IMR-90 (cell line): ENCODE data around the gene MICAL3. TPM values are rescaled to one million over a fixed set of nuclear protein-coding genes. Genes with fewer than 3 reads are reported as not detected.

Source experiments
- ATAC-seq: fragments of 200-7000 bp; cut with Tn5 transposase; 2 replicates; pipeline ENCODE4 v1.9.1; 2020; ENCODE audit warnings: low read depth, mild to moderate bottlenecking, moderate library complexity
- BruUV-seq: library from RNA; stranded (reverse); fragments of 400-500 nt; replicated peaks from 2 replicates; lab custom pipeline; 2021; lab: Mats Ljungman, UMichigan
- CTCF ChIA-PET: fragments of 300-600 bp; formaldehyde crosslinking; extraction: SDS; loops from one replicate; lab custom pipeline; 2021; ENCODE audit warnings: antibody characterized with exemption; lab: Yijun Ruan, JAX
- POLR2A ChIA-PET: fragments of 300-600 bp; sonication (Branson Sonifier 250); formaldehyde crosslinking; loops from one replicate; lab custom pipeline; 2022; ENCODE audit warnings: antibody characterized with exemption; ENCODE audit not compliant: unreplicated experiment; lab: Charles Lee
- DNase-seq: peaks from one replicate; pipeline ENCODE4 v3.0.0; 2013
- H2AFZ ChIP-seq: replicated peaks from 2 replicates; pipeline ENCODE3; 2013; ENCODE audit warnings: low read length, mild to moderate bottlenecking; ENCODE audit not compliant: poor library complexity
- H2AK5ac ChIP-seq: 2 replicates; pipeline ENCODE4 v1.6.1; 2013; ENCODE audit warnings: low read depth, low read length, inconsistent platforms
- H2AK9ac ChIP-seq: replicated peaks from 2 replicates; pipeline ENCODE3; 2013; ENCODE audit warnings: mild to moderate bottlenecking, low read depth, low read length, moderate library complexity; ENCODE audit not compliant: poor library complexity
- H2BK120ac ChIP-seq: 2 replicates; pipeline ENCODE4 v1.6.1; 2013; ENCODE audit warnings: low read depth, low read length, inconsistent platforms
- H2BK15ac ChIP-seq: 3 replicates; pipeline ENCODE4 v1.6.1; 2013; ENCODE audit warnings: low read depth, low read length, inconsistent platforms
- H2BK20ac ChIP-seq: 2 replicates; pipeline ENCODE4 v1.6.1; 2013; ENCODE audit warnings: low read depth, mild to moderate bottlenecking, inconsistent platforms, low read length, moderate library complexity
- H2BK5ac ChIP-seq: 2 replicates; pipeline ENCODE4 v1.6.1; 2013; ENCODE audit warnings: mild to moderate bottlenecking, low read depth, low read length, inconsistent platforms; ENCODE audit not compliant: poor library complexity, severe bottlenecking
- H3K14ac ChIP-seq: replicated peaks from 2 replicates; pipeline ENCODE4 v1.6.1; 2013; ENCODE audit warnings: low read depth, low read length, inconsistent platforms
- H3K18ac ChIP-seq: 2 replicates; pipeline ENCODE4 v1.6.1; 2013; ENCODE audit warnings: low read depth, low read length, control low read depth
- H3K23ac ChIP-seq: 2 replicates; pipeline ENCODE4 v1.6.1; 2013; ENCODE audit warnings: low read depth, low read length, inconsistent platforms
- H3K27ac ChIP-seq: 2 replicates; pipeline ENCODE4 v1.5.1; 2013; ENCODE audit warnings: mild to moderate bottlenecking, control low read depth, low read length; ENCODE audit not compliant: insufficient read depth
- H3K27me3 ChIP-seq: 2 replicates; pipeline ENCODE4 v1.6.1; 2013; ENCODE audit warnings: low read length; ENCODE audit not compliant: control insufficient read depth, insufficient read depth
- H3K36me3 ChIP-seq: 2 replicates; pipeline ENCODE4 v1.6.1; 2013; ENCODE audit warnings: low read length, mixed read lengths; ENCODE audit not compliant: control insufficient read depth, insufficient read depth
- H3K4ac ChIP-seq: 2 replicates; pipeline ENCODE4 v1.6.1; 2013; ENCODE audit warnings: low read depth, low read length, inconsistent platforms
- H3K4me1 ChIP-seq: 2 replicates; pipeline ENCODE4 v1.6.1; 2013; ENCODE audit warnings: low read length, mixed read lengths; ENCODE audit not compliant: control insufficient read depth, insufficient read depth
- H3K4me2 ChIP-seq: 2 replicates; pipeline ENCODE4 v1.6.1; 2013; ENCODE audit warnings: low read depth, mild to moderate bottlenecking, control low read depth, low read length, moderate library complexity
- H3K4me3 ChIP-seq: 2 replicates; pipeline ENCODE4 v1.5.1; 2013; ENCODE audit warnings: low read depth, mild to moderate bottlenecking, control low read depth, low read length, moderate library complexity; ENCODE audit not compliant: insufficient read depth
- H3K56ac ChIP-seq: 2 replicates; pipeline ENCODE4 v1.6.1; 2013; ENCODE audit warnings: low read length, inconsistent platforms; ENCODE audit not compliant: insufficient read depth; ENCODE audit errors: extremely low read depth
- H3K79me1 ChIP-seq, 2 experiments: 2 replicates each; pipeline ENCODE4 v1.6.1; 2013; ENCODE audit warnings: low read length in 2 of 2, inconsistent platforms in 1 of 2, low read depth in 1 of 2
- H3K9ac ChIP-seq: 2 replicates; pipeline ENCODE4 v1.6.1; 2013; ENCODE audit warnings: low read depth, low read length, control low read depth
- H3K9me1 ChIP-seq: 2 replicates; pipeline ENCODE4 v1.6.1; 2013; ENCODE audit warnings: low read length, inconsistent platforms; ENCODE audit not compliant: insufficient read depth
- H3K9me3 ChIP-seq: 2 replicates; pipeline ENCODE4 v1.6.1; 2013; ENCODE audit warnings: low read length; ENCODE audit not compliant: control insufficient read depth, insufficient read depth
- H4K20me1 ChIP-seq: 2 replicates; pipeline ENCODE4 v1.6.1; 2013; ENCODE audit warnings: low read length, inconsistent platforms; ENCODE audit not compliant: insufficient read depth
- H4K5ac ChIP-seq: 2 replicates; pipeline ENCODE4 v1.6.1; 2013; ENCODE audit warnings: mild to moderate bottlenecking, low read depth, low read length, control low read depth
- H4K8ac ChIP-seq, 2 experiments: 2 replicates each; pipeline ENCODE4 v1.6.1; 2013; ENCODE audit warnings: low read depth in 2 of 2, low read length in 2 of 2, control low read depth in 1 of 2, inconsistent platforms in 1 of 2
- H4K91ac ChIP-seq: 2 replicates; pipeline ENCODE4 v1.6.1; 2013; ENCODE audit warnings: low read depth, low read length, inconsistent platforms; ENCODE audit not compliant: insufficient read depth
- BHLHE40 ChIP-seq: fragments of 150-350 bp; IDR thresholded peaks from 2 replicates; pipeline ENCODE4 v1.6.1; 2016; ENCODE audit warnings: mild to moderate bottlenecking, low read depth, low read length
- CEBPB ChIP-seq: IDR thresholded peaks from 2 replicates; pipeline ENCODE4 v1.6.1; 2012; ENCODE audit warnings: low read depth, low read length, improper control_type of control experiment
- CHD1 ChIP-seq: IDR thresholded peaks from 2 replicates; pipeline ENCODE4 v1.6.1; 2012; ENCODE audit warnings: low read depth, low read length, improper control_type of control experiment
- CTCF ChIP-seq: conservative IDR thresholded peaks from 2 replicates; pipeline ENCODE4 v1.5.1; 2012; ENCODE audit warnings: mild to moderate bottlenecking, low read depth, low read length, improper control_type of control experiment
- ELK1 ChIP-seq: fragments of 150-350 bp; IDR thresholded peaks from 2 replicates; pipeline ENCODE4 v1.6.1; 2016; ENCODE audit warnings: low read depth, mild to moderate bottlenecking, low read length, moderate library complexity, borderline replicate concordance
- FOS ChIP-seq: fragments of 150-350 bp; IDR thresholded peaks from 2 replicates; pipeline ENCODE4 v1.6.1; 2016; ENCODE audit warnings: low read depth, low read length
- MAFK ChIP-seq: IDR thresholded peaks from 2 replicates; pipeline ENCODE4 v1.6.1; 2012; ENCODE audit warnings: low read depth, low read length, improper control_type of control experiment
- MAZ ChIP-seq: IDR thresholded peaks from 2 replicates; pipeline ENCODE4 v1.6.1; 2012; ENCODE audit warnings: low read depth, mild to moderate bottlenecking, low read length, improper control_type of control experiment, moderate library complexity, borderline replicate concordance
- MXI1 ChIP-seq: IDR thresholded peaks from 2 replicates; pipeline ENCODE4 v1.6.1; 2012; ENCODE audit warnings: low read depth, mild to moderate bottlenecking, low read length, moderate library complexity, borderline replicate concordance
- NFE2L2 ChIP-seq: fragments of 150-350 bp; IDR thresholded peaks from 2 replicates; pipeline ENCODE4 v1.6.1; 2016; ENCODE audit warnings: low read depth, mild to moderate bottlenecking, low read length
- POLR2A ChIP-seq: IDR thresholded peaks from 2 replicates; pipeline ENCODE4 v1.6.1; 2012; ENCODE audit warnings: mild to moderate bottlenecking, low read depth, low read length
- RCOR1 ChIP-seq: IDR thresholded peaks from 2 replicates; pipeline ENCODE4 v1.6.1; 2012; ENCODE audit warnings: mild to moderate bottlenecking, low read length, improper control_type of control experiment; ENCODE audit not compliant: insufficient replicate concordance
- RFX5 ChIP-seq: IDR thresholded peaks from 2 replicates; pipeline ENCODE4 v1.8.0; 2012; ENCODE audit warnings: low read depth, mild to moderate bottlenecking, low read length, moderate library complexity
- SMC3 ChIP-seq: fragments of 150-350 bp; IDR thresholded peaks from 2 replicates; pipeline ENCODE4 v1.6.1; 2016; ENCODE audit warnings: low read depth, mild to moderate bottlenecking, antibody characterized with exemption, low read length, moderate library complexity
- USF2 ChIP-seq: fragments of 150-350 bp; IDR thresholded peaks from 2 replicates; pipeline ENCODE4 v1.6.1; 2017; ENCODE audit warnings: mild to moderate bottlenecking, antibody characterized with exemption, low read length, low read depth
- WGBS, 2 experiments: methylation state at CpG; one replicate each; pipeline versions ENCODE4 v1.1.5 to v1.1.7; 2013; ENCODE audit warnings: missing lambda C conversion rate in 2 of 2; ENCODE audit not compliant: insufficient read length in 1 of 2; ENCODE audit errors: extremely low coverage in 2 of 2; 5-methylcytosine and 5-hydroxymethylcytosine counted together
- dilution Hi-C: fragments of 300-500 bp; cut with HindIII; formaldehyde crosslinking; loops from one replicate; pipeline ENCODE4 v1.14.3; 2018; ENCODE audit warnings: low sequenced_read_pairs; ENCODE audit not compliant: unreplicated experiment
- in situ Hi-C: fragments of 300-500 bp; cut with MboI; formaldehyde crosslinking; loops from 3 replicates; pipeline ENCODE4 v1.14.3; 2019; ENCODE audit warnings: low sequenced_read_pairs, inconsistent platforms, mixed read lengths
- intact Hi-C: fragments of 100-400 bp; cut with micrococcal nuclease; formaldehyde crosslinking; loops from 2 replicates; pipeline ENCODE4 v1.10.0; 2022
- polyA plus RNA-seq, 3 experiments: library from polyadenylated mRNA; depleted of rRNA; stranded (reverse); fragments of >200 nt; gene quantifications; 2 replicates each; pipeline ENCODE4 v1.2.3, GENCODE V29; 2012; ENCODE audit warnings: low replicate concordance in 1 of 3
- total RNA-seq: library from RNA; depleted of rRNA; stranded (reverse); fragments of >200 nt; gene quantifications from 2 replicates; pipeline ENCODE4 v1.2.3, GENCODE V29; 2012

The MICAL3 gene
- total and polyA plus RNA-seq, 2 of the 4 experiments (the other 2 are of a cell fraction), result 17.6 to 26.8 TPM

GRCh38 chr22:17984114-17984513 lies 40.2 kb downstream of the MICAL3 start:
- H3K27me3 ChIP-seq, result no peaks in the 10 kb centered on the region
- H3K18ac ChIP-seq, result no peak overlapping the region
- H3K9me3 ChIP-seq, result no peaks in the 10 kb centered on the region
- no peak for DNase-seq
- H3K4me2 ChIP-seq, result no peak overlapping the region
- POLR2A ChIA-PET, result no interaction called here
- no peak overlapping the region for H4K8ac ChIP-seq
- H3K4me3 ChIP-seq, result no peak overlapping the region
- intact Hi-C loops, result no loop called here
- H3K27ac ChIP-seq, result no peak overlapping the region
- no peak overlapping the region for H3K9ac ChIP-seq
- H2AK5ac ChIP-seq, result peak overlapping the region; percentile 56
- no peak overlapping the region for H3K56ac ChIP-seq
- H3K4me1 ChIP-seq, result peaks cover 21% of the 10 kb centered on the region
- H4K20me1 ChIP-seq, result peaks cover 24% of the 10 kb centered on the region
- H3K36me3 ChIP-seq, result no peaks in the 10 kb centered on the region
- H2BK120ac ChIP-seq, result no peak overlapping the region
- no peak overlapping the region for H4K5ac ChIP-seq
- H4K91ac ChIP-seq, result no peak overlapping the region
- H3K79me1 ChIP-seq, result peaks cover 40 to 87% of the 10 kb centered on the region in 2 experiments
- BruUV-seq, result no TSS peak
- in situ Hi-C loops, result no loop called here
- peak overlapping the region; percentile 68 for H2AK9ac ChIP-seq
- H3K14ac ChIP-seq, result no peak overlapping the region; the same call in 1 of the 2 replicates
- H2AFZ ChIP-seq, result peak overlapping the region; percentile 39
- H3K23ac ChIP-seq, result no peak overlapping the region
- H2BK5ac ChIP-seq, result no peak overlapping the region
- H2BK15ac ChIP-seq, result no peak overlapping the region; the same call in 2 of the 3 replicates
- no peak overlapping the region for H2BK20ac ChIP-seq
- TF ChIP-seq CHD1 (no peak), MAFK (no peak), BHLHE40 (no peak), RCOR1 (no peak), RFX5 (no peak), NFE2L2 (no peak), POLR2A (no peak), MAZ (no peak), MXI1 (no peak), CTCF (no peak), SMC3 (no peak), CEBPB (no peak), ELK1 (no peak), USF2 (no peak), FOS (no peak)
- WGBS, 2 experiments, result 97% methylated on average over 5 of the region's 8 CpGs; no CpG with 5 or more reads in 1 of the 2 experiments
- H3K4ac ChIP-seq, result peak overlapping the region; percentile 42; the same call in 1 of the 2 replicates
- CTCF ChIA-PET, result no interaction called here
- dilution Hi-C loops, result no loop called here
- peaks cover 36% of the 10 kb centered on the region for H3K9me1 ChIP-seq
- no peak for ATAC-seq
